T47D (cell line): ENCODE data around the gene SRR.

Source experiments
- DNase-seq, 2 experiments: peaks; one replicate each; pipeline versions ENCODE4 v3.0.0 to v3.0.0-alpha.2; 2011 to 2012; ENCODE audit warnings: low read depth in 1 of 2, low spot score in 1 of 2
- JUND ChIP-seq: IDR thresholded peaks from 2 replicates; pipeline ENCODE4 v1.6.1; 2012; ENCODE audit warnings: low read depth
- in situ Hi-C: cut with HindIII; loops from 2 replicates; pipeline ENCODE4 v1.10.0; 2016; ENCODE audit warnings: low sequenced_read_pairs, low pct_unique_long_range_greater_than_20kb

The SRR gene

DNA sequence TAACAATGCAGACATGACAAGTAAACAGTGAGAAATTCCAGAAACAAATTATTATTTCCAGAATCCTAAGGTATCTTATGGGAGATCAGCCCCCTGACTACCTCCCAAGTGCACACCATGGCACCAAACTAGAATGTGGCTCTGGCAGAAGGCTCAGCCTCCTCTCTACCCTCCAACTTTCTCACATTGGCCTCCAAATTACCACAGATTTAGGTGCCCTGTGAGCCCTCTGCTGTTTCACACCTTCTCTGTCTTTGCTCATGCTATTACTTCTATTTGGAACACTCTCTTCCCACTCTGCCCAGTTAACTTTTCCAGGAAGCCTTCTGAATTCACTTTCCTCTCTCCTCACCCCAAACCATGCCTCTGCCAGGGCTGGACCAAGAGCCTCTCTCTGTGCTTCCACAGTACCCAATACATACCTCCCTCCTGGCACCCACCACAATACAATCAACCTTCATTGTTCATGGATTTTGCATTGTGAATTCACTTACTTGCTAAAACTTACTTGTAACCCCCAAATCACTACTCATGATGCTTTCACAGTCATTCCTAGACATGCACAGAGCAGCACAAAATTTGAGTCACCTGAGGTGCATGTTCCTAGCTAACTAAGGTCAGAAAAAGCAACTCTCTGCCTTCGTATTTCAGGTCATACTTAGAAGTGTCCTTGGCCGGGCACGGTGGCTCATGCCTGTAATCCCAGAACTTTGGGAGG is 31.6 kb upstream of the SRR start:
- no peak for DNase-seq
- in situ Hi-C loops: no loop called here
- TF ChIP-seq JUND: no peak

DNA sequence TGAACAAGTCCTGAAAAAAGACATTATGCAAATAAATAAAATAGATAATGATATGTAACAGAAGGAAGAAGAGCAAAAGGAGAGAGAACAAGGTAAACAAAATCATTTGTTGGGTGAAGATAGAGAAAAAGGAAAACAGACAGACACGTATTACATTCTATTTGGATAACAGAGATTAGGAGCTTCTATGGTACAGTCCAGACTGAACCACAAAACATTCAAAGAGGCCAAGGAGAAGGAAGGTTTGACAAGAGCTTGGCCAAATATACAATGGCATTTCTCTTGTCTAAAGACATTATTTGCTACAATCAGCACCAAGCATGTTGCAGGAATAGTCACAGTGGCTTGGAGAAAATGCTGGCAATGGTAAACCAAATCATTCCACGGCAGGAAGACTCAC is 29.3 kb upstream of the SRR start:
- no peak for TF ChIP-seq JUND
- DNase-seq: no peak
- in situ Hi-C loops: no loop called here

DNA sequence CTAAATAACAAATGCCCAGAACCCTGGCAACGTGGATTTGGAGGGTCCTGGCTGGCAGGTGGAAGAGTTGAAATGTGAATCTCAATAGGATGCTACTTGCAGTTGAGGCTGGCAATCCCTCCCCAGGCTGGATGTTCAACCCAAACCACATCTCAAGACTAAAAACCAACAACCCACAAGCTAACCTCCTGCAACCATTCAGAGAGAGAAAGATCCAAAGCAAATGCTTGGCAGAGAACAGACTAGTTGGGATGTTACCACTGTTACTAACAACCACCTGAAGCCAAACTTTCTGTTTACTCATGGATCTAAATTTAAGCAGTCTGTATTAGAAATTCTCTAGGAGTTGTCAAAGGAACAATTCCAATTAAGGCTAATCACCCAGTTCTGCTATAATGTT is 28.0 kb upstream of the SRR start:
- in situ Hi-C loops: no loop called here
- no peak for DNase-seq
- TF ChIP-seq JUND: no peak

GRCh38 chr17:2277429-2278170 is 26.1 kb upstream of the SRR start:
- TF ChIP-seq JUND: no peak
- in situ Hi-C loops: no loop called here
- no peak for DNase-seq

- no peak for DNase-seq
- no peak for TF ChIP-seq JUND
- in situ Hi-C loops: no loop called here
Observed at GRCh38 chr17:2279707-2280106, 24.0 kb upstream of the SRR start.

DNA sequence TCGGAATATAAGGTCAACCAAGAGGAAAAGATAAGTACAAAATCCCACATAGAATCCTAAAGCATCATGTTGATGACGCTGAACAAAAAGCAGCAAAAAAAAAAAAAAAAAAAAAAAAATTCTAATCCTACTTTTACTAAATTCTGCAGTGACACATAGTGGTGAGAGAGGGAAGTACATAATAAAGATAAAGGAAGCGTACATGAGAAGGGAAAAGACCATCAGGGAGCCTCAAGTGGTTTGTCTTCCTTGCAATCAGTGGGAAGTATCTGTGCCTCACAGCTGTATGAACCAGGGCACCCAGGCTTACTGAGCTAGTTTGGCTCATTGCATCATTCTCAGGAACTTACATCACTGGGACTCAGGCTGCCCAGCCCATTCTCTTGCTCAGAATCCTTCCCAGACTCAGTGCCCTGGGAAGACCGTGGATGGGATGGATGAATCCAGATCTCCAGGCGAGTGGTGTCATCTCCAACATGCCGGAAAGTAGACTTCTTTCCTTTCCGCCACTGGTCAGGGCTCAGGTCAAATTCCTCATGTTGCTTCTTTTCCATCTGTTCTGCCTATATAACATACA is 21.4 kb upstream of the SRR start:
- peak in 1 of 2 experiments; percentile 43 for DNase-seq
- TF ChIP-seq JUND: no peak
- in situ Hi-C loops: no loop called here

- in situ Hi-C loops: no loop called here
- no peak for DNase-seq
Observed at GRCh38 chr17:2283302-2283701, 20.4 kb upstream of the SRR start.

DNA sequence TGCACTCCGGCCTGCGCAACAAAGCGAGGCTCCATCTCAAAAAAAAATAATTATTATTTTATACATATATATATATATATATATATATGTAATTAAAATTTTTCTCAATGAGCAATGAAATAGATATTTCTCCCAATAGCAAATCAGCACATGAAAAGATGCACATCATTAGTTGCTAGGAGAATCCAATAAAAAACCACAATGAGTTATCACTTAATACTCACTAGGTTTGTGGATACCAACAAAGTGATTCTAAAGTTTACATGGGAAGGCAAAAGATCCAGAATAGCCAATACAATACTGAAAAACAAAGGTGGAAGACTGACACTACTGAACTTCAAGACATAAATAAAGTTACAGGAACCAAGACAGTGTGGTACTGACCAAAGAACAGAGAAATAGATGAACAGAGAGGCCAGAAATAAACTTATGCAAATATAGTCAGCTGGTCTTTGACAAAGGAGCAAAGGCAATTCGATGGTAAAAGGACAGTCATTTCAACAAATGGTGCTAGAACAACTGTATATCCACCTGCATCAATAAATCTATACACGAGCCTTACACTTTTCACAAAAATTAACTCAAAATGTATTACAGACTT is 13.8 kb upstream of the SRR start:
- in situ Hi-C loops: no loop called here
- DNase-seq: no peak
- TF ChIP-seq JUND: no peak

More at GRCh38 chr17:2283302-2283701, 20.4 kb upstream of the SRR start:
- no peak for TF ChIP-seq JUND

DNA sequence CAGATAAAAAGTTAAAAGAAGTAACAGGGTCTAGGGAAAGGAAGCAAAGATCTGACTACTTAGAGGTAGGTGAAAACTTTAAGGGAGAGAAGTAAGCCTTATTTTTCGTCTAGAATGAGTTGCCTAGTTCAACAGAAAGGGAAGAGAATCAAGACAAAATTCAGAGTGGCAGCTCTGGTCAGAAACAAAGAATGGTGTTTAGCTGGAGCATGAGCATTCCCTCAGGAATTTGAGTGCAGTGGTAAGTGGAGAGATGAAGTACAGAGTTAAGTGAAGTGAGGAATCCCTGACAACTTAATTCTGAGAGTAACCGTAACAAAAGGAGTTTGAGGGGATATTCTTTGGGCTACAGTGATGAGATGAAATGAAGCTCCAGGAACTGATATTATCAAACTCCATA is 11.7 kb upstream of the SRR start:
- TF ChIP-seq JUND: no peak
- in situ Hi-C loops: no loop called here
- DNase-seq: no peak

DNA sequence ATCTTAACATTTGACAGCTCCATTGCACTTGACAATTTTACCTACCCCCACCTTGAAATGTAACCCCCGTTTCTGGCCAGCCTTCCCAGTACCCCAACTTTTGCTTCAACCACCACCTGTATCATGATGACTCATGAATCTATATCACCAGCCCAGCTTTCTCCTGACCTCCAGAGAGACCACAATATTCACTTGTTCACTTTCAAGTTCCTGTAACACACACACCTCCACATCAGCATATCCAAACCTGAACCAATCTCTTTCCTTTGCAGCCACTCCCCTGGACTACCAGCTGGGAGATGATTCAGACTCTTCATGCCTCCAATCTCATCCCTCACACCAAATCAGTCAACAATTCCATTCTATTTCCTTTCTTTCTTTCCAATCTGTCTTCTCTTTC is 8.2 kb upstream of the SRR start:
- in situ Hi-C loops: no loop called here
- no peak for DNase-seq
- TF ChIP-seq JUND: no peak

DNA sequence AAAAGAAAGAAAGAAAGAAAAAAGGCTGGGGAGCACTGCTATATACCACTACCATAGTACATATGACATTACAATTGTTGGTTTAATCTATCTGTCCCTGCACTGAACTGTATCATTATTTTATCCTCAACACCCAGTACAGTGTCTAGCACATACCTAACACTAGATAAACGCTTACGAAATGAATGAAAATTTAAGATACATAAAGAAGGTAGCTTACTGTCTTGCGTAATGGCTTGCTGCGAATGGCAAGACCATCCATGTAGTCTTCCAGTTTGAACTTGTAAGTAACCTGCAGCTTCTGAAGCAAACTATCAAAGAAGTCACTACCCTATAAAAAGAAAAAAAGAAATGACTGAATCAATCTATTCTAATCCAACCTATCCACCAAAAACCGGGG is 6.7 kb upstream of the SRR start:
- in situ Hi-C loops: no loop called here
- no peak for TF ChIP-seq JUND
- no peak for DNase-seq

- TF ChIP-seq JUND: no peak
- no peak for DNase-seq
- in situ Hi-C loops: no loop called here
Observed at GRCh38 chr17:2299136-2299535, 4.6 kb upstream of the SRR start.

GRCh38 chr17:2299756-2300155 is 4.0 kb upstream of the SRR start:
- DNase-seq: no peak
- in situ Hi-C loops: no loop called here
- TF ChIP-seq JUND: no peak
